GM18526 (cell line): ENCODE data around the gene NT5C2.

Source experiments
- POLR2A ChIP-seq: IDR thresholded peaks from 3 replicates; pipeline ENCODE4 v1.6.1; 2011; ENCODE audit not compliant: insufficient read length; ENCODE audit errors: extremely low read depth

Gene NT5C2

GRCh38 chr10:103079100-103079499 lies 114.0 kb downstream of the NT5C2 start:
- TF ChIP-seq POLR2A = no peak

DNA sequence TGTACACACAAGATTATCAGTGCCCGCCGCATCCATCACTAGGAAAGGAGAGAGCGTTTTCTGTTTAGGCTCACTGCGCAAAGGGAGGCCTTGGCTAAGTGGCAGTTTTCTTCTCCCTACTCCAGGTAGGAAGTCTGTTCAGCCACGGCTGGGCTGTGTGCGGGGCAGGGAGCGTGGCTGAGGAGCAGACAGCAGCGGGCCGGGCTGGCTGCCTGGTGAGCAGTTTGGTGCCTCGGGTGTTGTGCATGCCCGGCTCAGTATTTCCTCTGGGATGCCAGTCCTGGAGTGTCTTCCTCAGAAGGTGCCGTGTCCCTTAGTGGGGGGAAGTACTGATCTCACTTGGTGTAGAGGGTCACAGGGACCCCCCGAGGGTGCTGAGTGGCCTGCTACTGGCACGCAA lies 114.4 kb downstream of the NT5C2 start:
- no peak for TF ChIP-seq POLR2A

GRCh38 chr10:103078309-103078615 lies 114.8 kb downstream of the NT5C2 start:
- no peak for TF ChIP-seq POLR2A

- TF ChIP-seq POLR2A = no peak
Measured at GRCh38 chr10:103077491-103078308, 115.4 kb downstream of the NT5C2 start.

- TF ChIP-seq POLR2A = no peak
Measured at GRCh38 chr10:103077020-103077419, 116.1 kb downstream of the NT5C2 start.

DNA sequence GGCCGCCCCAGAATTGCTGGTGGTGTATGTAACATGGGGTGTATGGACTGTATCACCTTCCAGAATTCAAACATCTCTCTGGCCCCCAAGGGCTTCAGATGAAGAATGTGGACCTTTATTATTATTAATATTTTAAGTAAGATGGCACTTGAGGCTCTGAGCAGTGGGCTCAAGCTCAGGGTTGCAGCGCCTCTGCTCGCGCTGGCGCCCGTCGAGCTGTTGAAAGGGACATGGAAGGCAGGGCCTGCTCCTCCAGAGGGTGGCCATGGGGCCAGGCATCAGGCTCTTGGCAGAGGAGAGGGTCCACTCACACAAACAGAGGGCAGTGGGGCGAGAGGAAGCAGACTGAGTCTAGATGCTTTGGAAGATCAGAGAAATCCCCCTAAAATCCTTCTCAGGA lies 120.2 kb downstream of the NT5C2 start:
- TF ChIP-seq POLR2A = no peak

GRCh38 chr10:103072276-103072675 lies 120.8 kb downstream of the NT5C2 start:
- no peak for TF ChIP-seq POLR2A

GRCh38 chr10:103069453-103070331 lies 123.4 kb downstream of the NT5C2 start:
- no peak for TF ChIP-seq POLR2A

DNA sequence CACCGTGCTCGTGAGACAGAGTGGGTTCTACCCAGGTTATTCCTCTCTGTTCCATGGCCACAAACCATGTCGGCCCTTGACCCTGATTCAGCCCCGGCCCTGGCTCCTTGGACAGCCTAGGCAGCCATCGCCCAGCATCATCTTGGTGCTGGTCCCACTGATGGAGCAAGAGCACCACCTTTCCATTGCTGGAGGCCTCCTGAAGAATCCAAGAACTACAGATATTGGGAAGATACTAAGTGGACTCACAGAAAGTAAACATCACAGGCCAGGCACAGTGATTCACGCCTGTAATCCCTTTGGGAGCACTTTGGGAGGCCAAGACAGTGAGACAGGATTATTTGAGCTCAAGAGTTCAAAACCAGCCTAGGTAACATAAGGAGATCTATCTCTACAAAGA lies 125.1 kb downstream of the NT5C2 start:
- TF ChIP-seq POLR2A = no peak

DNA sequence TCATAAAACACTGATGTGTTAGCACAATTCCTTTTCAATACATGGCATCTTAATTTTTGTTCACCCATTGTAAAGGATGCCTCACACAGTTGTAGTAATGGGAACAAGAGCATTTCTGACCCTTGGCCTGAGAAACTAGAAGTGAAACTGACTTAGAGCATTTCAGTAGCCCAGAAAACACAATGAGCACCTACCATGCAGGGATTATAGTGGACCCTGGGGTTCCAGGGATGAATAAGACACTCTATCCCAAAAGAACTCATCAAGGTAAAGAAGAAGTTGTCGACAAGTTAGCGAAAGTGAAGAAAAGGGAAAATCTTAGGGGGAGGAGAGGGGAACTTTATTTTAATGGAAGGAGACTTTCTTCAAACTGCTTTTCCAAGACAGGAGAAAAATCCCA lies 125.6 kb downstream of the NT5C2 start:
- no peak for TF ChIP-seq POLR2A

DNA sequence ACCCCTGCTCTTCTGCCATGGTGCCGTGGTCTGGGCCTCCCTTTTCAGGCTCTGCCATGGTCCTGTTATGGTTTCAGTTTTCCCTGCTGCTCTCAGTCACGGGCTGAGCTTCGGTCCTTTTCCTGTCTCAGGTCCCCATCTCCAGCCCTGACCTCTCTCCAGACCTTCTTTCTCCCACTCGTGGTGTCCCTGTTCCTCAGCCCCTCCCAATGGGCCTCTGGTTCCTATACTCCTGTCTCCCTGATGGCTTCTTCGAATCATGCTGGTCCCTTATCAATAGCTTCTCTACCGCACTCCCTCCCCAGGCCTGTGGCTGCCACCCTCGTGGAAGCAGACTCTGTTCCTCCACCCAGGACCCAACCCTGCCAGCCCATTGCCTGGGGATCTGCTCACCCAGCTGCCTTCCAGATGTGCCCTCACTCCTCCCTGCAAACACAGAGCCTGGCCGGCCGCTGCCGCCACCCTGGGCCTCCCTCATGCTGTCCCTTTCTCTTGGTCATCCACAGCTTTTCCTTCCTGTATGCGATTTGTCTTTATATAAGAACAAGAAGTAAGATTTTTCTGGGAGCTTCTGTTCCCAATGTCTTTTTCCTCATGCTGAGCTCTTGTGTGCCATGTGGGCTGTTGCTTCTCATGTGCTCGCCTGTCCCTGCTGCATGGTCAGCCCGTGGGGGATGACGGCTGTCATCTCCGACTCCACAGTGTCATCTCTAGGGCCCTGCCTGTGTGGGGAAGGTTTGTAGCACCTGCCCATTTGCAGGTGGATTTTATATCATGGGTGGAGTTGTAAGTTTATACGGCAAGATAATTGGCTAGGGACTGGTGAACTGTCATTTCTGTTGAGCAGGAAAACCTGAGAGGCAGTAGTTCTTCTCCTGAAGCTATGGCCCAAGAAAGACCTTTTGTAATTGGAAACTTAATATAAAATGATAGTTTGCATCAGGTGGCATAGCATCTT lies 126.7 kb downstream of the NT5C2 start:
- TF ChIP-seq POLR2A = no peak

GRCh38 chr10:103064956-103065355 lies 128.1 kb downstream of the NT5C2 start:
- no peak for TF ChIP-seq POLR2A

- no peak for TF ChIP-seq POLR2A
Measured at GRCh38 chr10:103062854-103063590, 130.1 kb downstream of the NT5C2 start.

- TF ChIP-seq POLR2A = no peak
Measured at GRCh38 chr10:103060575-103060974, 132.5 kb downstream of the NT5C2 start.

DNA sequence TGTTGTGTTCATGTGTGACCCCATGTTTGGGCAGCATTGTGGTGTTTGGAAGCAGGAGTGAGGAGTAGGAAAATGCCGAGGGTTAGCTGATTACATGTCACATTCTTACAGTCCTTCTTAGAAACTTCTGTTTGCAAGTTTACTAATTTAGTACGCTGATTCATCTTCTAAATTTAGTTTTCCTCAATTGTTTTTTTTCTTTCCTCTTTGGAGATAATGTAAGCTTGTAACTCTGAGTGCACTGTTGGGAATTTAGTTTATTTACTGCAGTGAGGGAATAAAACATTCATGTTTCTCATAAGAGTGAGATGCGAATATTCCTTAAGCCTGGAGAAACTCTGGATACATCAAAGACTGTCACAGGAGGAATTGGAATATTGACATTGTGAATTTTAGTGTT lies 135.0 kb downstream of the NT5C2 start:
- no peak for TF ChIP-seq POLR2A
